Spleen (tissue), 7 donors: ENCODE data around the gene RAI14.
"Not testable (repeated sequence)": the region's sequence is repeated elsewhere in the genome, so short reads cannot be mapped to it uniquely, and the experiment has no call there.

Experiments used
- POLR2A ChIP-seq, 3 donors: fragments of 450-650 bp; IDR thresholded peaks; one replicate each; pipeline ENCODE4 v1.5.1; 2017; ENCODE audit warnings: antibody characterized with exemption in 3 of 3, mild to moderate bottlenecking in 1 of 3
- TF ChIP-seq, protein P1 (sequence below), 11 experiments: fragments of 200-600 bp in 7 of 11; fragments of 450-650 bp in 4 of 11; sonication (generic) in 4 of 11; IDR thresholded peaks in 8 of 11; conservative IDR thresholded peaks in 3 of 11; 1 replicate in 7 of 11; 2 replicates in 4 of 11; pipeline versions ENCODE4 v1.4.0 to v1.8.0; 2016 to 2021; ENCODE audit warnings: antibody characterized with exemption in 11 of 11, inconsistent platforms in 4 of 11, mild to moderate bottlenecking in 1 of 11
- donor health status: DM: no; HTN: no; CAD: no; lungs with moderate emphysema.
- donor health status: DM: no; HTN: no; CAD: no.
- donor health status: DM: no; HTN: no; CAD: no.

DNA sequence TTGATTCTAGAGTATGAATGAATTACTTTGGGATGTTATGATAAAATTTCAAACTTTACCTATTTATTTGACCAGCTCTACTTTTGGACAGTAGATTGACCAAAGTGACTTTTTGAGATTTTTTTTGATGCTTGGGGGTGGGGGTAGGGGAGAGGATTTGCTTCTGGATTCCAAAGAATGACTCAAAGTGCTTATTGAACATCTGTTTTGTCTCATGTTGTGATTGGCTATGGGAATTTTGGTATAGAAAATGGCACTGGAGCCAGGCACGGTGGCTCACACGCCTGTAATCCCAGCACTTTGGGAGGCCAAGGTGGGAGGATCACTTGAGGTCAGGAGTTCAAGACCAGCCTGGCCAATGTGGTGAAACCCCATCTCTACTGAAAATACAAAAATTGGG is 97.1 kb downstream of the RAI14 start:
- TF ChIP-seq, protein P1, sequence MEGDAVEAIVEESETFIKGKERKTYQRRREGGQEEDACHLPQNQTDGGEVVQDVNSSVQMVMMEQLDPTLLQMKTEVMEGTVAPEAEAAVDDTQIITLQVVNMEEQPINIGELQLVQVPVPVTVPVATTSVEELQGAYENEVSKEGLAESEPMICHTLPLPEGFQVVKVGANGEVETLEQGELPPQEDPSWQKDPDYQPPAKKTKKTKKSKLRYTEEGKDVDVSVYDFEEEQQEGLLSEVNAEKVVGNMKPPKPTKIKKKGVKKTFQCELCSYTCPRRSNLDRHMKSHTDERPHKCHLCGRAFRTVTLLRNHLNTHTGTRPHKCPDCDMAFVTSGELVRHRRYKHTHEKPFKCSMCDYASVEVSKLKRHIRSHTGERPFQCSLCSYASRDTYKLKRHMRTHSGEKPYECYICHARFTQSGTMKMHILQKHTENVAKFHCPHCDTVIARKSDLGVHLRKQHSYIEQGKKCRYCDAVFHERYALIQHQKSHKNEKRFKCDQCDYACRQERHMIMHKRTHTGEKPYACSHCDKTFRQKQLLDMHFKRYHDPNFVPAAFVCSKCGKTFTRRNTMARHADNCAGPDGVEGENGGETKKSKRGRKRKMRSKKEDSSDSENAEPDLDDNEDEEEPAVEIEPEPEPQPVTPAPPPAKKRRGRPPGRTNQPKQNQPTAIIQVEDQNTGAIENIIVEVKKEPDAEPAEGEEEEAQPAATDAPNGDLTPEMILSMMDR (IDR thresholded peaks at IDR 0.05 in 8 of 11, conservative IDR thresholded peaks at IDR 0.05 in 3 of 11), result not testable (repeated sequence)
- TF ChIP-seq POLR2A (IDR thresholded peaks at IDR 0.05), result not testable (repeated sequence)
